IMR-90 (cell line): ENCODE results near the gene OCSTAMP. TPM values are rescaled to one million over a fixed set of nuclear protein-coding genes. Genes with fewer than 3 reads are reported as not detected.

Experiments used
- ATAC-seq: fragments of 200-7000 bp; cut with Tn5 transposase; 2 replicates; pipeline ENCODE4 v1.9.1; 2020; ENCODE audit warnings: low read depth, mild to moderate bottlenecking, moderate library complexity
- BruUV-seq: library from RNA; stranded (reverse); fragments of 400-500 nt; replicated peaks from 2 replicates; lab custom pipeline; 2021; lab: Mats Ljungman, UMichigan
- CTCF ChIA-PET: fragments of 300-600 bp; formaldehyde crosslinking; extraction: SDS; loops from one replicate; lab custom pipeline; 2021; ENCODE audit warnings: antibody characterized with exemption; lab: Yijun Ruan, JAX
- POLR2A ChIA-PET: fragments of 300-600 bp; sonication (Branson Sonifier 250); formaldehyde crosslinking; loops from one replicate; lab custom pipeline; 2022; ENCODE audit warnings: antibody characterized with exemption; ENCODE audit not compliant: unreplicated experiment; lab: Charles Lee
- DNase-seq: peaks from one replicate; pipeline ENCODE4 v3.0.0; 2013
- H2AFZ ChIP-seq: replicated peaks from 2 replicates; pipeline ENCODE3; 2013; ENCODE audit warnings: low read length, mild to moderate bottlenecking; ENCODE audit not compliant: poor library complexity
- H2AK5ac ChIP-seq: 2 replicates; pipeline ENCODE4 v1.6.1; 2013; ENCODE audit warnings: low read depth, low read length, inconsistent platforms
- H2AK9ac ChIP-seq: replicated peaks from 2 replicates; pipeline ENCODE3; 2013; ENCODE audit warnings: mild to moderate bottlenecking, low read depth, low read length, moderate library complexity; ENCODE audit not compliant: poor library complexity
- H2BK120ac ChIP-seq: 2 replicates; pipeline ENCODE4 v1.6.1; 2013; ENCODE audit warnings: low read depth, low read length, inconsistent platforms
- H2BK15ac ChIP-seq: 3 replicates; pipeline ENCODE4 v1.6.1; 2013; ENCODE audit warnings: low read depth, low read length, inconsistent platforms
- H2BK20ac ChIP-seq: 2 replicates; pipeline ENCODE4 v1.6.1; 2013; ENCODE audit warnings: low read depth, mild to moderate bottlenecking, inconsistent platforms, low read length, moderate library complexity
- H2BK5ac ChIP-seq: 2 replicates; pipeline ENCODE4 v1.6.1; 2013; ENCODE audit warnings: mild to moderate bottlenecking, low read depth, low read length, inconsistent platforms; ENCODE audit not compliant: poor library complexity, severe bottlenecking
- H3K14ac ChIP-seq: replicated peaks from 2 replicates; pipeline ENCODE4 v1.6.1; 2013; ENCODE audit warnings: low read depth, low read length, inconsistent platforms
- H3K18ac ChIP-seq: 2 replicates; pipeline ENCODE4 v1.6.1; 2013; ENCODE audit warnings: low read depth, low read length, control low read depth
- H3K23ac ChIP-seq: 2 replicates; pipeline ENCODE4 v1.6.1; 2013; ENCODE audit warnings: low read depth, low read length, inconsistent platforms
- H3K27ac ChIP-seq: 2 replicates; pipeline ENCODE4 v1.5.1; 2013; ENCODE audit warnings: mild to moderate bottlenecking, control low read depth, low read length; ENCODE audit not compliant: insufficient read depth
- H3K27me3 ChIP-seq: 2 replicates; pipeline ENCODE4 v1.6.1; 2013; ENCODE audit warnings: low read length; ENCODE audit not compliant: control insufficient read depth, insufficient read depth
- H3K36me3 ChIP-seq: 2 replicates; pipeline ENCODE4 v1.6.1; 2013; ENCODE audit warnings: low read length, mixed read lengths; ENCODE audit not compliant: control insufficient read depth, insufficient read depth
- H3K4ac ChIP-seq: 2 replicates; pipeline ENCODE4 v1.6.1; 2013; ENCODE audit warnings: low read depth, low read length, inconsistent platforms
- H3K4me1 ChIP-seq: 2 replicates; pipeline ENCODE4 v1.6.1; 2013; ENCODE audit warnings: low read length, mixed read lengths; ENCODE audit not compliant: control insufficient read depth, insufficient read depth
- H3K4me2 ChIP-seq: 2 replicates; pipeline ENCODE4 v1.6.1; 2013; ENCODE audit warnings: low read depth, mild to moderate bottlenecking, control low read depth, low read length, moderate library complexity
- H3K4me3 ChIP-seq: 2 replicates; pipeline ENCODE4 v1.5.1; 2013; ENCODE audit warnings: low read depth, mild to moderate bottlenecking, control low read depth, low read length, moderate library complexity; ENCODE audit not compliant: insufficient read depth
- H3K56ac ChIP-seq: 2 replicates; pipeline ENCODE4 v1.6.1; 2013; ENCODE audit warnings: low read length, inconsistent platforms; ENCODE audit not compliant: insufficient read depth; ENCODE audit errors: extremely low read depth
- H3K79me1 ChIP-seq, 2 experiments: 2 replicates each; pipeline ENCODE4 v1.6.1; 2013; ENCODE audit warnings: low read length in 2 of 2, inconsistent platforms in 1 of 2, low read depth in 1 of 2
- H3K9ac ChIP-seq: 2 replicates; pipeline ENCODE4 v1.6.1; 2013; ENCODE audit warnings: low read depth, low read length, control low read depth
- H3K9me1 ChIP-seq: 2 replicates; pipeline ENCODE4 v1.6.1; 2013; ENCODE audit warnings: low read length, inconsistent platforms; ENCODE audit not compliant: insufficient read depth
- H3K9me3 ChIP-seq: 2 replicates; pipeline ENCODE4 v1.6.1; 2013; ENCODE audit warnings: low read length; ENCODE audit not compliant: control insufficient read depth, insufficient read depth
- H4K20me1 ChIP-seq: 2 replicates; pipeline ENCODE4 v1.6.1; 2013; ENCODE audit warnings: low read length, inconsistent platforms; ENCODE audit not compliant: insufficient read depth
- H4K5ac ChIP-seq: 2 replicates; pipeline ENCODE4 v1.6.1; 2013; ENCODE audit warnings: mild to moderate bottlenecking, low read depth, low read length, control low read depth
- H4K8ac ChIP-seq, 2 experiments: 2 replicates each; pipeline ENCODE4 v1.6.1; 2013; ENCODE audit warnings: low read depth in 2 of 2, low read length in 2 of 2, control low read depth in 1 of 2, inconsistent platforms in 1 of 2
- H4K91ac ChIP-seq: 2 replicates; pipeline ENCODE4 v1.6.1; 2013; ENCODE audit warnings: low read depth, low read length, inconsistent platforms; ENCODE audit not compliant: insufficient read depth
- CHD1 ChIP-seq: IDR thresholded peaks from 2 replicates; pipeline ENCODE4 v1.6.1; 2012; ENCODE audit warnings: low read depth, low read length, improper control_type of control experiment
- MXI1 ChIP-seq: IDR thresholded peaks from 2 replicates; pipeline ENCODE4 v1.6.1; 2012; ENCODE audit warnings: low read depth, mild to moderate bottlenecking, low read length, moderate library complexity, borderline replicate concordance
- WGBS, 2 experiments: methylation state at CpG; one replicate each; pipeline versions ENCODE4 v1.1.5 to v1.1.7; 2013; ENCODE audit warnings: missing lambda C conversion rate in 2 of 2; ENCODE audit not compliant: insufficient read length in 1 of 2; ENCODE audit errors: extremely low coverage in 2 of 2; 5-methylcytosine and 5-hydroxymethylcytosine counted together
- dilution Hi-C: fragments of 300-500 bp; cut with HindIII; formaldehyde crosslinking; loops from one replicate; pipeline ENCODE4 v1.14.3; 2018; ENCODE audit warnings: low sequenced_read_pairs; ENCODE audit not compliant: unreplicated experiment
- in situ Hi-C: fragments of 300-500 bp; cut with MboI; formaldehyde crosslinking; loops from 3 replicates; pipeline ENCODE4 v1.14.3; 2019; ENCODE audit warnings: low sequenced_read_pairs, inconsistent platforms, mixed read lengths
- intact Hi-C: fragments of 100-400 bp; cut with micrococcal nuclease; formaldehyde crosslinking; loops from 2 replicates; pipeline ENCODE4 v1.10.0; 2022
- polyA plus RNA-seq, 3 experiments: library from polyadenylated mRNA; depleted of rRNA; stranded (reverse); fragments of >200 nt; gene quantifications; 2 replicates each; pipeline ENCODE4 v1.2.3, GENCODE V29; 2012; ENCODE audit warnings: low replicate concordance in 1 of 3
- total RNA-seq: library from RNA; depleted of rRNA; stranded (reverse); fragments of >200 nt; gene quantifications from 2 replicates; pipeline ENCODE4 v1.2.3, GENCODE V29; 2012

Gene OCSTAMP
- total and polyA plus RNA-seq, 2 of the 4 experiments (the other 2 are of a cell fraction): not detected

- H3K4me1 ChIP-seq: peaks cover 4% of the 10 kb centered on the region; the same call in 1 of the 2 replicates
- no peak overlapping the region for H4K91ac ChIP-seq
- intact Hi-C loops: no loop called here
- H4K8ac ChIP-seq: no peak overlapping the region
- ChIA-PET POLR2A (no interaction called here), CTCF (no interaction called here)
- no peak overlapping the region for H3K56ac ChIP-seq
- H2AFZ ChIP-seq: no peak overlapping the region
- no TSS peak for BruUV-seq
- H3K14ac ChIP-seq: no peak overlapping the region
- no peak overlapping the region for H3K18ac ChIP-seq
- no peaks in the 10 kb centered on the region for H4K20me1 ChIP-seq
- H2AK9ac ChIP-seq: no peak overlapping the region
- H3K4me2 ChIP-seq: no peak overlapping the region
- no CpG with 5 or more reads among the region's 5 CpGs for WGBS, 2 experiments
- H3K27ac ChIP-seq: no peak overlapping the region
- no peak overlapping the region for H3K9ac ChIP-seq
- no peak overlapping the region for H2BK15ac ChIP-seq
- TF ChIP-seq CHD1 (no peak), MXI1 (no peak)
- H2BK5ac ChIP-seq: no peak overlapping the region
- no peak overlapping the region for H3K4me3 ChIP-seq
- no peaks in the 10 kb centered on the region for H3K79me1 ChIP-seq
- no peaks in the 10 kb centered on the region for H3K9me1 ChIP-seq
- H2BK20ac ChIP-seq: no peak overlapping the region
- ATAC-seq (no peak), DNase-seq (no peak)
- no peak overlapping the region for H4K5ac ChIP-seq
- no peaks in the 10 kb centered on the region for H3K36me3 ChIP-seq
- in situ Hi-C loops: no loop called here
- dilution Hi-C loops: no loop called here
- H3K23ac ChIP-seq: no peak overlapping the region
- no peaks in the 10 kb centered on the region for H3K9me3 ChIP-seq
- H2AK5ac ChIP-seq: no peak overlapping the region
- H3K27me3 ChIP-seq: 0 out of 2 replicates have a peak, but pooled peaks cover 2% of the 10 kb centered on the region
- H3K4ac ChIP-seq: no peak overlapping the region
- no peak overlapping the region for H2BK120ac ChIP-seq
Observed at GRCh38 chr20:46570956-46571355, 20.5 kb upstream of the OCSTAMP start.
